Parathyroid adenoma (tissue), 2 donors: ENCODE results near the gene ARHGEF1.
"Not testable (repeated sequence)": the region's sequence is repeated elsewhere in the genome, so short reads cannot be mapped to it uniquely, and the experiment has no call there.

ENCODE experiments used
- H2AFZ ChIP-seq: fragments of 300-600 bp; sonication (generic); one replicate; pipeline ENCODE4 v1.7.0; 2017; ENCODE audit warnings: antibody characterized with exemption, mild to moderate bottlenecking
- H3K27ac ChIP-seq: fragments of 300-600 bp; sonication (generic); one replicate; pipeline ENCODE4 v1.7.0; 2017
- H3K27me3 ChIP-seq: fragments of 300-600 bp; sonication (generic); one replicate; pipeline ENCODE4 v1.7.0; 2017; ENCODE audit warnings: low read length; ENCODE audit not compliant: control insufficient read depth, insufficient read depth
- H3K36me3 ChIP-seq: fragments of 300-600 bp; sonication (generic); one replicate; pipeline ENCODE4 v1.7.0; 2017; ENCODE audit warnings: low read length; ENCODE audit not compliant: control insufficient read depth, insufficient read depth
- H3K4me1 ChIP-seq: fragments of 300-600 bp; sonication (generic); one replicate; pipeline ENCODE4 v1.7.0; 2017; ENCODE audit warnings: control low read depth
- H3K4me2 ChIP-seq: fragments of 300-600 bp; sonication (generic); one replicate; pipeline ENCODE4 v1.7.0; 2017; ENCODE audit warnings: low read length
- H3K4me3 ChIP-seq: fragments of 300-600 bp; sonication (generic); one replicate; pipeline ENCODE4 v1.7.0; 2017; ENCODE audit warnings: low read depth, low read length
- H3K79me2 ChIP-seq: fragments of 300-600 bp; sonication (generic); one replicate; pipeline ENCODE4 v1.7.0; 2017; ENCODE audit warnings: control low read depth
- H3K9ac ChIP-seq: fragments of 300-600 bp; sonication (generic); one replicate; pipeline ENCODE4 v1.7.0; 2017; ENCODE audit warnings: mild to moderate bottlenecking
- H3K9me3 ChIP-seq: fragments of 300-600 bp; sonication (generic); one replicate; pipeline ENCODE4 v1.7.0; 2017; ENCODE audit warnings: low read length; ENCODE audit not compliant: control insufficient read depth
- TF ChIP-seq, protein P1 (sequence below): fragments of 300-600 bp; sonication (generic); IDR thresholded peaks from one replicate; pipeline ENCODE4 v1.7.0; 2017; ENCODE audit warnings: antibody characterized with exemption, mild to moderate bottlenecking
- donor health status: primary hyperparathyroidism.

Gene ARHGEF1

DNA sequence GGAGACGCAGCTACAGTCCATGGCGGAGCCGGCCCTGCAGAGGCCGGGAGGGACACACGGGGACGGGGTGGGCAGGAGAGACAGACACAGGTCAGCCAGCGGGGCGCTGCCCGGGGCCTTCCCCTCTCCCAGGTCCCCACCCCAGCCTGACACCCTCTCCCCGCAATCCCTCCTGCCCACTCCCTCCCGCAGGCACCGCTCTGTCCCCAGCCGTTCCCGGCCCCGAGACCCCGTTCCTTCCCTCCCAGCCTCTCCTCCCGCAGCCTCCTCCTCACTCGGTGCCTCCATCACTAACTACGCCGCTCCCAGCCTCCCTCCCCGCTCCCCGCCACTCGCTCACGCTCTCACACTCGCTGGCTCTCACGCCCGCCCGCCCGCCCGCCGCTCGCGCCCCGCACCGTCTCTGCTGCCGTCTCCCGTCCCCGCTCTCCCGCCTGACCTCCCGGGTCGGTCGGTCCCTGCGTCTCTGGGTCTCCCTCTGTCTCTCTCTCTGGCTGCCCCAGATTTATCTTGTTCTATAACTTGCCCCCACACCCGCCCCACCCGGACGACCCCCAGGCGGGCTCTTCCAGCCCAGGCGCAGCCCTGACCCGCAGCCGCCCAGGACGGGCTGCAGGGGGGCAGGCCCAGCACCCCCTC, 30.0 kb downstream of the ARHGEF1 start:
- TF ChIP-seq, protein P1, sequence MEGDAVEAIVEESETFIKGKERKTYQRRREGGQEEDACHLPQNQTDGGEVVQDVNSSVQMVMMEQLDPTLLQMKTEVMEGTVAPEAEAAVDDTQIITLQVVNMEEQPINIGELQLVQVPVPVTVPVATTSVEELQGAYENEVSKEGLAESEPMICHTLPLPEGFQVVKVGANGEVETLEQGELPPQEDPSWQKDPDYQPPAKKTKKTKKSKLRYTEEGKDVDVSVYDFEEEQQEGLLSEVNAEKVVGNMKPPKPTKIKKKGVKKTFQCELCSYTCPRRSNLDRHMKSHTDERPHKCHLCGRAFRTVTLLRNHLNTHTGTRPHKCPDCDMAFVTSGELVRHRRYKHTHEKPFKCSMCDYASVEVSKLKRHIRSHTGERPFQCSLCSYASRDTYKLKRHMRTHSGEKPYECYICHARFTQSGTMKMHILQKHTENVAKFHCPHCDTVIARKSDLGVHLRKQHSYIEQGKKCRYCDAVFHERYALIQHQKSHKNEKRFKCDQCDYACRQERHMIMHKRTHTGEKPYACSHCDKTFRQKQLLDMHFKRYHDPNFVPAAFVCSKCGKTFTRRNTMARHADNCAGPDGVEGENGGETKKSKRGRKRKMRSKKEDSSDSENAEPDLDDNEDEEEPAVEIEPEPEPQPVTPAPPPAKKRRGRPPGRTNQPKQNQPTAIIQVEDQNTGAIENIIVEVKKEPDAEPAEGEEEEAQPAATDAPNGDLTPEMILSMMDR: no peak

DNA sequence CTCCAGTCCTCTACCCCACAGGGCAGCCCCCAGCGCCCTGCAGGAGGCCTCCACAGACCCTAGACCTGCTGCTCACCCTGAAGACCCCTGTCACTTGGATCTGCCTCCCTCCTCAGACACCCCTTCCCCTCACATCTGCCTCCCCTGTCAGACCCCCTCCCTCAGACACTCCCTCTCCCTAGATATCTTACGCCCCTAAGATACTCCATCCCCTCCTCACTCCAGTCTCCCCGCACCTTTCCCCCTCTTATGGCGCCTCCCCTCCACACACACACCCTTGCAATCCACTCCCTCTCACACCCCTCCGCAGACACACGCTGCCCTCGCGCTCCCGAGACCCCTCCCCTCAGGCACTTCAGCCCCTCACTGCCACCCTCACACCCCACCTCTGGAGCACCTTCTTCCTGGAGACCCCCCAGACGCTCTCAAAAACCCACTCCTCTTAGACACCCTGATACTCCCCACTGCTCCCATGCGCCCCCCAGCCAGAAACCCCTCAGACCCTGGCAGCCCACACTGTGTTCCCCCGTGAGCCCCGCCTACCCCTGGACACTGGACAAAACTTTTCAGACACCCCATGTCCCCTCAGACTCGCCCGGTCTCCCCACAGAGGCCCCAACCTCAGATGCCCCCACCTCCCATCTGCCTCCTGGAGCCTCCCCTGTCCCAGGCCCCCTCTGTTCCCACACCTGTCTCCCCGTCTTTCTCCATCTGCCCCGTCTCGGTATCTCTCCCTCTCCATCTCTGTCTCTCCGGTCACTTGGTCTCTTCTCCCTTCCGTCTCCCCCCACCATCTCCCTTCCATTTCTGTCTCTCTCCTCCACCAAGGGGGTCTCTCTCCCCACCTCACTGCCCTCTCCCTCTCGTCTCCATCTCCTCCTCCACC, 30.8 kb downstream of the ARHGEF1 start:
- Histone ChIP-seq H3K9ac (no peak overlapping the region), H3K27me3 (peaks cover 5% of the 10 kb centered on the region), H3K36me3 (no peaks in the 10 kb centered on the region), H3K4me1 (peaks cover 12% of the 10 kb centered on the region), H3K27ac (no peak overlapping the region), H3K4me3 (no peak overlapping the region), H2AFZ (no peak overlapping the region), H3K9me3 (no peaks in the 10 kb centered on the region), H3K79me2 (peaks cover 4% of the 10 kb centered on the region), H3K4me2 (no peak overlapping the region)
- TF ChIP-seq, protein P1: no peak

More for the DNA sequence above, 30.0 kb downstream of the ARHGEF1 start:
- no peak overlapping the region for H3K9ac ChIP-seq
- H3K4me2 ChIP-seq: no peak overlapping the region
- peaks cover 5% of the 10 kb centered on the region for H3K27me3 ChIP-seq
- H3K79me2 ChIP-seq: peaks cover 4% of the 10 kb centered on the region
- H3K4me1 ChIP-seq: peaks cover 12% of the 10 kb centered on the region
- no peak overlapping the region for H3K27ac ChIP-seq
- no peaks in the 10 kb centered on the region for H3K36me3 ChIP-seq
- H3K4me3 ChIP-seq: no peak overlapping the region
- no peaks in the 10 kb centered on the region for H3K9me3 ChIP-seq
- H2AFZ ChIP-seq: no peak overlapping the region

DNA sequence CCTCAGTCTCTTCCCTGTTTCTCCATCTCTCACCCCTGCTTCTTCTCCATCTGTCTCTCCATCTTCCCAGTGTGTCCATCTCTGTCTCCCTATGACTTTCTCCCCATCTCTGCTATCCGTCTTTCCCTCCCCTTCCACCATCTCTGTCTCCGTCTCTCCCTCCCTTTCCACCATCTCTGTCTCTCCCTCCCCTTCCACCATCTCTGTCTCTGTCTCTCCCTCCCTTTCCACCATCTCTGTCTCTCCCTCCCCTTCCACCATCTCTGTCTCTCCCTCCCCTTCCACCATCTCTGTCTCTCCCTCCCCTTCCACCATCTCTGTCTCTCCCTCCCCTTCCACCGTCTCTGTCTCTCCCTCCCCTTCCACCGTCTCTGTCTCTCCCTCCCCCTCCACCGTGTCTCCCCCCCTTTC, 31.4 kb downstream of the ARHGEF1 start:
- not testable (repeated sequence) for H3K27me3 ChIP-seq, H3K79me2 ChIP-seq, H3K9me3 ChIP-seq, H3K4me3 ChIP-seq, H3K9ac ChIP-seq, H2AFZ ChIP-seq, H3K4me2 ChIP-seq, H3K36me3 ChIP-seq, H3K27ac ChIP-seq
- peaks cover 12% of the 10 kb centered on the region for H3K4me1 ChIP-seq

DNA sequence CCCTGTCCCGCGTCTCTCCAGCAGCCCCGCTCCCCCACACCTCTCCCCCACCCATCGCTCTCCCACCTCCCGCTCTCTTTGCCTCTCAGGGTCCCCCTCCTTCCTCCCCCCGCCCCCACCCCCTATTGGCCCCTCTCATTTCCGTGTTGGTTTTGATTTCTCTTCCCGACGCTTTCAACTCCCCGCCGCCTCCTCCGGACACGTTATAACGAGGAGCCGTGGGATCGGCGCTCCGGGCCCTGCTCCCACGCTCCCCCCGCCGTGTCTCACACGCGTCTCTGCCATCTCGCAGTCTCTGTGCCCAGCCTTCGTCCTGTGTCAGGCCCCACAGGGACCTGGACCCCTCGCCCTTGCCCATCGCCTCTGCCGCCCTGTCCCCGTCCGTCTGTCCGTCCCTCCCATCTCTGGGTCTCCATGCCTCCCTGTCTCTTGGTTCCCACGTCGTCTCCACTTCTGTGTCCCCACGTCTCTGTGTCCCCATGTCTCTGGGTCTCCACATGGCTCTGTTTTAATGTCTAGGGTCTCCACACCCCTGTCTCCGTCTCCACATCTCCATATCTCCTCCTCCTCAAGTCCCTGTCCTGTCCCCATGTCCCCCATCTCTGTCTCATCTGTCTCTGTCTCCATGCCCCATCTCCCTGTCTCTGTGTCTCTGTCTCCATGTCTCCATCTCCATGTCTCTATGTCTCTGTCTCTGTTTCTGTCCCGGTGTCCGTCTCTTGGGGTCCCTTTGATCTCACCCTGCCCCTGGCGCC, 32.2 kb downstream of the ARHGEF1 start:
- Histone ChIP-seq H3K9me3 (no peaks in the 10 kb centered on the region), H3K9ac (no peak overlapping the region), H3K27me3 (peaks cover 5% of the 10 kb centered on the region), H3K79me2 (peaks cover 4% of the 10 kb centered on the region), H3K36me3 (no peaks in the 10 kb centered on the region), H3K4me2 (no peak overlapping the region), H3K4me1 (peaks cover 12% of the 10 kb centered on the region), H3K4me3 (no peak overlapping the region), H3K27ac (no peak overlapping the region), H2AFZ (no peak overlapping the region)
- TF ChIP-seq, protein P1: no peak

DNA sequence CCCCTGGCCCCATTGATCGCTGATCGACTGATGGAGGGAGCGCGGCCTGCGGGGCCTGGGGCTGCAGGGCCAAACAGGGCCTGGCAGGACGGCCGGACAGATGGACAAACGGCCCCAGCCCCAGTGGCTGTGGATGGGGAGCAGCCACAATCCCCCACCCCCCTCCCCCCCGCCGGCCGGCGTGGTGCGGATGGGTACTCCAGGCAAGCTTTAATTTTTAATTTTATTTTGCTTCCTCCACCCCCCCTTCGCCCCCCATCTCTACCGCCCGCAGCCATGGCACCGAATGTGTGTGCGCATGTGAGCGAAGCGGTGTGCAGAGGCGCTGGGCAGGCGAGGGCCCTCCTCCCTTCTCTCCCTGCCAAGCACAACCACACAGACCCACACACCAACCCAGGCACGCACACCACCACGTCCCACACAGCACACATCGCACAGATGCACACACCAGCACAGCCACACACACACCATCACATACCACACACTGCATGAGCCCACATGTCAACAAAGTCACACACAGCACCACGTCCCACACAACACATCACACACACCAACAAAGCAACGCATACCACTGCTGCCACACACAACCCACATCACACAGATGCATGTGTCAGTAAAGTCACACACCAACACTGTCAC, 32.9 kb downstream of the ARHGEF1 start:
- Histone ChIP-seq H3K79me2 (peaks cover 4% of the 10 kb centered on the region), H3K9ac (no peak overlapping the region), H3K27ac (no peak overlapping the region), H2AFZ (no peak overlapping the region), H3K4me2 (no peak overlapping the region), H3K4me3 (no peak overlapping the region), H3K4me1 (peaks cover 13% of the 10 kb centered on the region), H3K27me3 (peaks cover 5% of the 10 kb centered on the region), H3K36me3 (no peaks in the 10 kb centered on the region), H3K9me3 (no peaks in the 10 kb centered on the region)
- TF ChIP-seq, protein P1: no peak
